ENCODE measurements around the gene KRTAP10-5.
"Not testable (repeated sequence)": the region's sequence is repeated elsewhere in the genome, so short reads cannot be mapped to it uniquely, and the experiment has no call there.

Gene KRTAP10-5, protein sequence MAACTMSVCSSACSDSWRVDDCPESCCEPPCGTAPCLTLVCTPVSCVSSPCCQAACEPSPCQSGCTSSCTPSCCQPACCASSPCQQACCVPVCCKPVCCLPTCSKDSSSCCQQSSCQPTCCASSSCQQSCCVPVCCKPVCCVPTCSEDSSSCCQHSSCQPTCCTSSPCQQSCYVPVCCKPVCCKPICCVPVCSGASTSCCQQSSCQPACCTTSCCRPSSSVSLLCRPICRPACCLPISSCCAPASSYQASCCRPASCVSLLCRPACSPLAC

GRCh38 chr21:44580231-44580821, at the start of gene KRTAP10-5:
TSS of gene KRTAP10-5 (minus strand) at chr21:44580604. CDS start at chr21:44580578, 26 bp downstream.
- DNase-seq (ENCODE audit: low spot score): not testable (repeated sequence)

DNA sequence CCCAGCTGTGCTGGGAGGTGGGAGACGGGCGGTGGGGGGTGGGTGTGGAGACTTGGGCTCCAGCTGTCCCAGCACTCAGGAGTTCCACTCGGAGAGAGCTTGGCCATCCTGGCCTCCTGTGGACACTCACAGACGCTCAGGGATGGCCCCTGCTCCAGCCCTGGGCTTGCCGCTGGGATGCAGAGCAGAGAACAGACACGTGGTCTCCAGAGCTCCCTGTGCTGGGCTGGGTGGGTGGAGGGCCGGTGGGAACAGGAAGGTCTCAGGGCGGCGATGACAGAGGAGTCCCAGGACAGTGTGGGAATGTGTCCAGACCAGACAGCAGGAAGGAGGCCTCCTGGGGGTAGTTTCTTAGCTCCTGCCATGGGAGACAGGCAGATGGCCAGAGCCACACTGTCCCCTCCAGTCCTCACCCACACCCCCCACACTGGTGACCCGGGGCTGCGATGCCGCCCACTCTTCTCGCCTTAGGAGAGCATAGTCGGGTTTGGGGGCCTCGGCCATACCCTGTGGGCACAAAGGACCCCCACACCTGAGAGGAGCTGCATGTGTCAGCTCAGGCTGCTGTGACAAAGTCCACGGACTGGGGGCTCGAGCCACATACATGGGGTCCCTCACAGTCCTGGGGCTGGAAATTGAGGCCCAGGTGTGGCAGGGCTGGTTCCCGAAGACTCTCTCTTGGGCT, 48.4 kb upstream of the KRTAP10-5 start:
- DNase-seq (ENCODE audit: low spot score): no peak

- DNase-seq (ENCODE audit: low spot score): not testable (repeated sequence)
Observed at GRCh38 chr21:44627831-44628233, 47.4 kb upstream of the KRTAP10-5 start.

- not testable (repeated sequence) for DNase-seq (ENCODE audit: low spot score)
Observed at GRCh38 chr21:44627181-44627822, 46.9 kb upstream of the KRTAP10-5 start.

DNA sequence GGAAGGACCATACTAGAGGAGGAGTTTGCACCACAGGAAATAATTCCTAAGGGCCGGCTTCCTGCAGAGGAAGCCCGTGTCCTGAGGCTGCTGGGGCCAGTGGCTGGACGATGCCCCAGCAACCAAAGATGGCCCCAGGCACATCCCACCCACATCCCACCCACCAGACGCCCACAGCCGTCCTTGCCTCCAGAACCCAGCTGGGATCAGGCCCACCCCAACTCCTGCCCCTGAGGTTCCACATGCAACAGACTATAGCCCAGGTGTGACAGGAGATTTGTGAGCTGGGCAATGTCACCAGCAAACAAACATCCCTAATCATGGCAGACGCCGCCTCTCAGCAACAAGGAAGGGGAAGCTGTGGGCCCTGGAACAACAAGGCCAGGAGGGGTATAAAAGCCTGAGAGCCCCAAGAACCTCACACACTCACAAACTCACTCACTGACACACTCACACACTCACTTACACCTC, 46.3 kb upstream of the KRTAP10-5 start, which contains the start of gene KRTAP10-9:
Gene KRTAP10-9 (plus strand): TSS at position 421 of the 471 bp plus-strand sequence. CDS start 79 bp downstream, outside the sequence.
- DNase-seq (ENCODE audit: low spot score): no peak

DNA sequence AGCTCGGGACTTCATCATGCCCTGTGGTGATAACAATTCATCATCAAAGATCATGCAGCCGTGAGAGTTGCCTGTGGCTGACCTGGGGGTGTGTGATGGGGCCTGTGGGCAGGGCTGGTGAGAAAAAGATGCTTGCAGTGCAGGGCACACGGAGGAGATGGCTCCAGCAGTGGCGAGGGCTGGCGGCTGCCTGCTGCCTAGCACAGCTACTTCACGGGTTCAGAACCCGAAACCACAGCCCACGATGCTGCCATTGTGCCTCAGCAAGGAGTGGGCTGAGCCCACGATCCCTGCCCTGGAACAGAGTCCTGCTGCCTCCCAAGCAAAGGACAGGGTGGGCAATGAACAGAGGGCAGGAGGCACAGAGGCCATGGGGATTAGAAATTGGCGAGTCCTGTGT, 45.9 kb upstream of the KRTAP10-5 start:
- DNase-seq (ENCODE audit: low spot score): no peak

GRCh38 chr21:44625756-44626155, 45.4 kb upstream of the KRTAP10-5 start:
- DNase-seq (ENCODE audit: low spot score): no peak

GRCh38 chr21:44623575-44623974, 43.2 kb upstream of the KRTAP10-5 start:
- no peak for DNase-seq (ENCODE audit: low spot score)

DNA sequence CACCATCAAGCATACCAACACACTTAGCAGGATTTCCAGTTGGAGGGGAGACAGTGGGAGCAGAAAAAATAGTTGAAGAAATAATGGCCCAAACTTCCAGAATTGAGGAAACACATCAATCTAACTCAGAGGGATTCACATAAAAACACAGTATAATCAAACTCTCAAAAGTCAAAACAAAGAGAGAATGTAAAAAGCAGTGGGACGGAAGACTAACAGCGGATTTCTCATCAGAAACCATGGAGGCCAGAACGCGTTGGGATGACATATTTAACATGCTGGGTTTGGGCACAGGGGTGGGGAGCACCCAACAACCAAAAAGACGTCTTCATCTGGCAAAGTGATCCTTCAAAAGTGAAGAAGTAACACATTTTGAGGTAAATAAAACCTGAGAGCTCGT, 39.5 kb upstream of the KRTAP10-5 start:
- DNase-seq (ENCODE audit: low spot score): no peak

DNA sequence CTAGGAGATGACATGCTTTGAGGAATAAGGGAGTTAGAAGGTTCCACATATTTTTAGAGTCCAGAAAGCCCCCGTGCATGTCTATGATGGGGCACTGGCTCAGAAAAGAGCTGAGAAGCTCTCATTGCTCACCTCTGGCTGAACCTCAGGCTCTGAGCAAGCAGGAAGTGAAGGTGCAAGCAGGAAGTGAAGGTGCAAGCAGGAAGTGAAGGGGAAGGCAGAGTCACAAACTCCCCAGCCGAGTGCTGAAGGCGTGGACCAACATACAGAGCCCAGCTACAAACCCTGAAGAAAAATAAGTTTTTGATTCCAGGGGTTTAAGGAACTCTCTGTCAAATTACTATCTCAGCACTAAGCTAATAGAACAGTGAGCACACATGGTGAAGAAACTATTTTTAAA, 38.5 kb upstream of the KRTAP10-5 start:
- no peak for DNase-seq (ENCODE audit: low spot score)

DNA sequence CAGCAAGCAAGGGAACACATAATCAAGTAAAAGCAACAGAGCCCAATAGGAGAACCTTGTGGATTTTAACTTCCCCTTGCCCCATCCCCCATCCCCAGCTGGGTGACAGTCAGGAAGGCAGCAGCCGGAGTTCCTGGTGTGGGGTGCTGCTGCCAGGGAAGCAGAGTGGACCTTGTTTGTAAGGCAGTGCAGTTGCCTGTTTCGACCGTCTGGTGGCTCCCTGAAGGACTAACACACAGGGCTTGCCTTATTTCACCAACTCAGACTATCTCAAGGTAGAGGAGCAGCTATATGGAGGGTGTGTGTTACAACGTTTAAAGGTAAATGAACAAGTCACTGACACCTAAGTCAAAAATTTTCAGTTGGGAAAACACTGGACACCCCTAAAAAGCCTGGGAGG, 38.1 kb upstream of the KRTAP10-5 start:
- DNase-seq (ENCODE audit: low spot score): no peak

DNA sequence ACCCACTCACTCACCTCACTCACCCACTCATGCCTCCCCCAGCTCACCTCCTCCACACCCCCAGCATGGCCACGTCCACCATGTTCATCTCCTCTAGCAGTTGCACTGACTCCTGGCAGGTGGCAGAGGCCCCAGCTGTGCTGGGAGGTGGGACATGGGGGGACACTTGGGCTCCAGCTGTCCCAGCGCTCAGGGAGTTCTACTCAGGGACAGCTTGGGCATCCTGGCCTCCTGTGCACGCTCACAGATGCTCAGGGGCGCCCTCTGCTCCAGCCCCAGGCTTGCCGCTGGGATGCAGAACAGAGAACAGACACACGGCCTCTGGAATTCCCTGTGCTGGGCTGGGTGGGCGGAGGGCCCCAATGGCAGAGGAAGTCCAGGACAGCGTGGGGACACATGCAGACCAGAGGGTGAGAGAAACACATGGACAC, 36.7 kb upstream of the KRTAP10-5 start:
- no peak for DNase-seq (ENCODE audit: low spot score)

DNA sequence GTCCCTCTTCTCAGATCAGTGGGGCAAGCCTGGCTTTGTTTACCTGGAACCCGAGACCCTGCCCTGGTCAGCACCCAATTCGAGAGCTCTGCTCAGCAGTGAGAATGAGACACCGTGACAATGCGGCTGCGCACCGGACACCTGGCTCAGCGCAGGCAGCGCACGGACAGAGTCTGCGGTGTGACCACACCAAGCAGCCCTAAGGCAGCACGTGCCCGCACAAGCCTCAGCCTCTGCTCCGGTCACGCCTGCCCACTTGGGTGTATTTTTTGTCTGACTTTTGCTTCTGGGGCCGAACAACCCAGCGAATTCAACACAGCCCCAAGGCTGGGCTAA, 36.2 kb upstream of the KRTAP10-5 start:
- DNase-seq (ENCODE audit: low spot score): no peak

DNA sequence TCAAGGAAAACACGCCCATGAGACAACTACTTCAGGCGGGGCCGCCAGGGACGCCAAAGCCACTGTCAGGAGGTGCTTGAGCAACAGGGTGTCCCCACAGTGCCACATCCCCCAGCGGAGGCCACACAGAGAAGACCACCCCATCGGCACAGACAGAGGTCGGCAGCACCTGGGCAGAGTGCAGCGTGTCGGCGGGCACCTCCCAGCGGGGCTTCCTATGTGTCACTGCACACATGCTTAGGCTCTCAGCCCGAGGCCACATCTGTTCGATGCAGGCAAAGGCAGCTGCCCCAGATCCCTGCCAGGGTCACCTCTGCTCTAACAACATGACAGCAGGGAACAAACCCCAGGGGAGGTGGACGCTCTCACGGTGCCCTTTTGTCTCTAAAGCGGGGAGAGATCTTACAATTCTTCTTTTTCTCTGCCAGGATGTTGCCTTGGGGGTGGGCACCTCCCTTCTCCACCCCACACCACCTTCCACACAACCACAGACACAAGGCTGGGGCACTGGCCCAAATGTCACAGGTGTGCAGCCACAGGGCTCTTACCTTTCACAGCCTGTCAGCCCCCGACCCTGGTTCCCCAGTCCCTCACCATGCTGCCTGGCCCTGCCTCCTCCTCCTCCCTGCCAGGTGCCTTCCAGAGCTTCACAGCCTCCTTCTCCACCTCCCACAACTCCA, 35.6 kb upstream of the KRTAP10-5 start:
- DNase-seq (ENCODE audit: low spot score): no peak

DNA sequence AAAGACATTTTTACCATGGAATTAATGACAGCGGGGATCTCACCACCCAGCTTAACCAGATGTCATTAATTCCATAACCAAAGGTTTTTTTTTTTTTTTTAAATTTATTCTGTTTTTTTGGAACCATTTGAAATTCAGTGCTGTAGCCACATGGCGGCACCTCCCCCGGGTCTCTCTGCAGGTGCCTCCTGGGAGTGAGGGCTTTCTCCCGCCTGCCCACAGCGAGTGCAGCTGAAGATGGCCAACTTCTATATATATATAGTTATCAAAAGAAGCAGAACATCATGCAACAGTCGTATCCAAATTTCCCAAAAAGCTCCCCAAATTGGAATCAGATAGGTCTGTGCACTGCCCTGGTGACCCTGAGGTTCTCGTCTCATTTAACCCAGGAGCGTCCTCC, 35.1 kb upstream of the KRTAP10-5 start:
- no peak for DNase-seq (ENCODE audit: low spot score)

DNA sequence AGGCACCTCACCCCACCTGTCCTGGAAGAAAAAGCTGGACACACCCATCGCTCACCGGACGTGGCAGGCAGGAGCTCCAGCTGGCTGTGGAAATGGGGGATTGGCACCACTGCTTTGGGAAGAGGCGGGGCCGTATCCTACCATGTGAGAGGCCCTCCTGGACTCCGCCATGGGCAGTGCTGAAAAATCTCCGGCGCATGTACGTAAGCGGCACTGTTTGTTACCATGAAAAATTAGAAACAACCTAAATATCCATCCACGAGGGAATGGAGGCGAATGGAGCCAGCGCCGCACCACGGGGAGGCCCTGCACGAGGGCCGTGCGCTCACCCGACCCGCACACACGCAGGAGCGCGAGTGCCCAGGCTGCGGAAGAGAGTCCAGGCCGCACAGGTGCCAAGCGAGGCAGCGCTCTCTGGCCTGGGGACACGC, 34.6 kb upstream of the KRTAP10-5 start:
- no peak for DNase-seq (ENCODE audit: low spot score)

- no peak for DNase-seq (ENCODE audit: low spot score)
Observed at GRCh38 chr21:44614161-44614631, 33.8 kb upstream of the KRTAP10-5 start.

GRCh38 chr21:44613386-44614155, 33.2 kb upstream of the KRTAP10-5 start:
- no peak for DNase-seq (ENCODE audit: low spot score)

GRCh38 chr21:44612669-44613229, 32.3 kb upstream of the KRTAP10-5 start:
- no peak for DNase-seq (ENCODE audit: low spot score)

DNA sequence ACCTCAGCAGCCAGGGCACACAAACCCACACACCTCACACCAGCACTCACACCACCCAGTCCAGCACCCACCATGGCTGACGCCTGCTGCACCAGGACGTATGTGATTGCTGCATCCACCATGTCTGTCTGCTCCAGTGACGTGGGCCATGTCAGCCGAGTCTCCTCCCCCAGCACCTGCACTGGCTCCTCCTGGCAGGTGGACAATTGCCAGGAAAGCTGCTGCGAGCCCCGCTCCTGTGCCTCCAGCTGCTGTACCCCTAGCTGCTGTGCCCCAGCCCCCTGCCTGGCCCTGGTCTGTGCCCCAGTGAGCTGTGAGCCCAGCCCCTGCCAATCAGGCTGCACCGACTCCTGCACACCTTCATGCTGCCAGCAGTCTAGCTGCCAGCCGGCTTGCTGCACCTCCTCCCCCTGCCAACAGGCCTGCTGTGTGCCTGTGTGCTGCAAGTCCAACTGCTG, 31.7 kb upstream of the KRTAP10-5 start, which contains the start of gene KRTAP10-8:
Gene KRTAP10-8 (plus strand): TSS at position 51 of the 458 bp plus-strand sequence. CDS start 22 bp downstream, at position 73.
- DNase-seq (ENCODE audit: low spot score): no peak

All from left forelimb (tissue), 1 donor.